Measurements from ENCODE around the gene IMPG1.
A peak's percentile ranks its signal among the peaks of the same experiment; 100 is the strongest.
"Not testable (repeated sequence)": the region's sequence is repeated elsewhere in the genome, so short reads cannot be mapped to it uniquely, and the experiment has no call there.

IMPG1 gene

DNA sequence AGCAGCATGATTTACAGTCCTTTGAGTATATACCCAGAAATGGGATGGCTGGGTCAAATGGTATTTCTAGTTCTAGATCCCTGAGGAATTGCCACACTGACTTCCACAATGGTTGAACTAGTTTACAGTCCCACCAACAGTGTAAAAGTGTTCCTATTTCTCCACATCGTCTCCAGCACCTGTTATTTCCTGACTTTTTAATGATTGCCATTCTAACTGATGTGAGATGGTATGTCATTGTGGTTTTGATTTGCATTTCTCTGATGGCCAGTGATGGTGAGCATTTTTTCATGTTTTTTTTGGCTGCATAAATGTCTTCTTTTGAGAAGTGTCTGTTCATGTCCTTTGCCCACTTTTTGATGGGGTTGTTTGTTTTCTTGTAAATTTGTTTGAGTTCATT is 172.2 kb downstream of the IMPG1 start:
- peaks cover 0 to 10% of the 10 kb centered on the region in 2 donors for H3K36me3 ChIP-seq (replicated peaks in 1 of 2; ENCODE audit: control insufficient read depth in 2 of 2, insufficient read depth in 2 of 2, low read length in 2 of 2)
- not testable (repeated sequence) for H2BK5ac ChIP-seq (ENCODE audit: low read length); H3K9me3 ChIP-seq (replicated peaks in 1 of 2; ENCODE audit: control insufficient read depth in 2 of 2, insufficient read depth in 1 of 2, low read depth in 1 of 2, low read length in 2 of 2); H3K4me2 ChIP-seq (ENCODE audit: insufficient read depth, low read length, poor library complexity, severe bottlenecking); H2AFZ ChIP-seq (ENCODE audit: low read length); H2BK12ac ChIP-seq (ENCODE audit: low read length); H3K27ac ChIP-seq (replicated peaks; ENCODE audit: low read length); H3K27me3 ChIP-seq (ENCODE audit: control insufficient read depth in 3 of 3, insufficient read depth in 3 of 3, low read depth in 1 of 3, low read length in 3 of 3); H2AK5ac ChIP-seq (ENCODE audit: low read depth, low read length); H3K4me3 ChIP-seq (ENCODE audit: low read length in 2 of 2); DNase-seq (ENCODE audit: low spot score); H4K8ac ChIP-seq (ENCODE audit: low read depth, low read length); H3K14ac ChIP-seq (ENCODE audit: low read length); H2BK120ac ChIP-seq (ENCODE audit: low read depth, low read length); H3K4me1 ChIP-seq (ENCODE audit: control insufficient read depth in 2 of 2, insufficient read depth in 1 of 2, low read depth in 1 of 2, low read length in 2 of 2); H3K79me1 ChIP-seq (ENCODE audit: low read depth, low read length); H3K23ac ChIP-seq (ENCODE audit: low read depth, low read length, poor library complexity); H3K18ac ChIP-seq (ENCODE audit: low read length); H3K4ac ChIP-seq (ENCODE audit: low read length); H2BK15ac ChIP-seq (ENCODE audit: low read length); H3K9ac ChIP-seq (ENCODE audit: low read depth, low read length, poor library complexity); H4K91ac ChIP-seq (ENCODE audit: low read depth, low read length, poor library complexity)
- no CpG with 5 or more reads among the region's 1 CpG for WGBS, 2 donors (ENCODE audit: extremely low coverage in 2 of 2, insufficient read length in 2 of 2, insufficient replicate concordance in 1 of 2)

DNA sequence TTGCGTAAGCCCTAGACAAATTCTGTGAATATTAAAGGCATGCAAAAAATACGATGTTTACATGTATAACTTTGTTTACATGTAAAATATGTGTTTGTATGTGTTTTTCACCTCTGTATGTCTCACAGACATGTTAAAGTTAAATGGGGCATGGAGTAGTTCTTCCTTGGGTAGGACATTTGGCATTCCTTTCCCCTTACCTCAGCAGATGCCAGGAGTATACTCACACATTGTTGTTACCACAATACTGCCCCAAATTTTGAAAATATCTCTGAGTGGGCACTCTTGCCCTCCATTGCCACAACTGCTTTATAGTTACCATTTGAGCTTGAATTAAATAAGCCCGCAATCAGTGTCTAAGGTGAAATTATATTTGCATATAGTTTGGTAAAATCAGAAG is 175.9 kb downstream of the IMPG1 start:
- no peak overlapping the region for H3K4me2 ChIP-seq (ENCODE audit: insufficient read depth, low read length, poor library complexity, severe bottlenecking)
- H2AFZ ChIP-seq (ENCODE audit: low read length) = no peak overlapping the region
- H3K27ac ChIP-seq (replicated peaks; ENCODE audit: low read length) = no peak overlapping the region
- no peak overlapping the region for H3K23ac ChIP-seq (ENCODE audit: low read depth, low read length, poor library complexity)
- no peak overlapping the region for H3K18ac ChIP-seq (ENCODE audit: low read length)
- H3K9ac ChIP-seq (ENCODE audit: low read depth, low read length, poor library complexity) = no peak overlapping the region
- H4K8ac ChIP-seq (ENCODE audit: low read depth, low read length) = no peak overlapping the region
- no peak overlapping the region for H3K4ac ChIP-seq (ENCODE audit: low read length)
- no peak overlapping the region for H4K91ac ChIP-seq (ENCODE audit: low read depth, low read length, poor library complexity)
- H3K36me3 ChIP-seq (replicated peaks in 1 of 2; ENCODE audit: control insufficient read depth in 2 of 2, insufficient read depth in 2 of 2, low read length in 2 of 2) = peaks cover 0 to 28% of the 10 kb centered on the region in 2 donors
- H3K4me1 ChIP-seq (ENCODE audit: control insufficient read depth in 2 of 2, insufficient read depth in 1 of 2, low read depth in 1 of 2, low read length in 2 of 2) = no peaks in the 10 kb centered on the region
- no peak overlapping the region for H3K14ac ChIP-seq (ENCODE audit: low read length)
- no peak overlapping the region for H2AK5ac ChIP-seq (ENCODE audit: low read depth, low read length)
- H3K9me3 ChIP-seq (replicated peaks in 1 of 2; ENCODE audit: control insufficient read depth in 2 of 2, insufficient read depth in 1 of 2, low read depth in 1 of 2, low read length in 2 of 2) = no peaks in the 10 kb centered on the region
- no peak for DNase-seq (ENCODE audit: low spot score)
- no CpG with 5 or more reads among the region's 3 CpGs for whole genome bisulfite sequencing, 2 donors (ENCODE audit: extremely low coverage in 2 of 2, insufficient read length in 2 of 2, insufficient replicate concordance in 1 of 2)
- H3K79me1 ChIP-seq (ENCODE audit: low read depth, low read length) = no peaks in the 10 kb centered on the region
- H2BK120ac ChIP-seq (ENCODE audit: low read depth, low read length) = no peak overlapping the region
- no peak overlapping the region for H2BK12ac ChIP-seq (ENCODE audit: low read length)
- H2BK15ac ChIP-seq (ENCODE audit: low read length) = no peak overlapping the region
- H2BK5ac ChIP-seq (ENCODE audit: low read length) = no peak overlapping the region
- no peaks in the 10 kb centered on the region for H3K27me3 ChIP-seq (ENCODE audit: control insufficient read depth in 3 of 3, insufficient read depth in 3 of 3, low read depth in 1 of 3, low read length in 3 of 3)
- no peak overlapping the region for H3K4me3 ChIP-seq (ENCODE audit: low read length in 2 of 2)

- no CpG with 5 or more reads among the region's 2 CpGs for WGBS, 2 donors (ENCODE audit: extremely low coverage in 2 of 2, insufficient read length in 2 of 2, insufficient replicate concordance in 1 of 2)
- peaks cover 0 to 39% of the 10 kb centered on the region in 2 donors for H3K36me3 ChIP-seq (replicated peaks in 1 of 2; ENCODE audit: control insufficient read depth in 2 of 2, insufficient read depth in 2 of 2, low read length in 2 of 2)
Measured at GRCh38 chr6:75893776-75894152, 178.7 kb downstream of the IMPG1 start.

GRCh38 chr6:75893058-75893775 is 179.2 kb downstream of the IMPG1 start:
- H3K79me1 ChIP-seq (ENCODE audit: low read depth, low read length) = no peaks in the 10 kb centered on the region
- H3K9me3 ChIP-seq (replicated peaks in 1 of 2; ENCODE audit: control insufficient read depth in 2 of 2, insufficient read depth in 1 of 2, low read depth in 1 of 2, low read length in 2 of 2) = no peaks in the 10 kb centered on the region
- no peaks in the 10 kb centered on the region for H3K4me1 ChIP-seq (ENCODE audit: control insufficient read depth in 2 of 2, insufficient read depth in 1 of 2, low read depth in 1 of 2, low read length in 2 of 2)
- DNase-seq (ENCODE audit: low spot score) = peak; percentile 66
- no peak overlapping the region for H2BK12ac ChIP-seq (ENCODE audit: low read length)
- no peak overlapping the region for H4K91ac ChIP-seq (ENCODE audit: low read depth, low read length, poor library complexity)
- no peak overlapping the region for H3K9ac ChIP-seq (ENCODE audit: low read depth, low read length, poor library complexity)
- H2BK120ac ChIP-seq (ENCODE audit: low read depth, low read length) = no peak overlapping the region
- H3K18ac ChIP-seq (ENCODE audit: low read length) = no peak overlapping the region
- no peak overlapping the region for H3K4me3 ChIP-seq (ENCODE audit: low read length in 2 of 2)
- H3K14ac ChIP-seq (ENCODE audit: low read length) = no peak overlapping the region
- H3K36me3 ChIP-seq (replicated peaks in 1 of 2; ENCODE audit: control insufficient read depth in 2 of 2, insufficient read depth in 2 of 2, low read length in 2 of 2) = peaks cover 0 to 39% of the 10 kb centered on the region in 2 donors
- H4K8ac ChIP-seq (ENCODE audit: low read depth, low read length) = no peak overlapping the region
- H2AK5ac ChIP-seq (ENCODE audit: low read depth, low read length) = no peak overlapping the region
- no peak overlapping the region for H2AFZ ChIP-seq (ENCODE audit: low read length)
- H2BK5ac ChIP-seq (ENCODE audit: low read length) = no peak overlapping the region
- no peak overlapping the region for H2BK15ac ChIP-seq (ENCODE audit: low read length)
- no peak overlapping the region for H3K27ac ChIP-seq (replicated peaks; ENCODE audit: low read length)
- no CpG with 5 or more reads among the region's 5 CpGs for WGBS, 2 donors (ENCODE audit: extremely low coverage in 2 of 2, insufficient read length in 2 of 2, insufficient replicate concordance in 1 of 2)
- H3K23ac ChIP-seq (ENCODE audit: low read depth, low read length, poor library complexity) = no peak overlapping the region
- no peak overlapping the region for H3K4ac ChIP-seq (ENCODE audit: low read length)
- H3K4me2 ChIP-seq (ENCODE audit: insufficient read depth, low read length, poor library complexity, severe bottlenecking) = no peak overlapping the region
- no peaks in the 10 kb centered on the region for H3K27me3 ChIP-seq (ENCODE audit: control insufficient read depth in 3 of 3, insufficient read depth in 3 of 3, low read depth in 1 of 3, low read length in 3 of 3)

More at GRCh38 chr6:75893776-75894152, 178.7 kb downstream of the IMPG1 start:
- H3K4me1 ChIP-seq (ENCODE audit: control insufficient read depth in 2 of 2, insufficient read depth in 1 of 2, low read depth in 1 of 2, low read length in 2 of 2) = no peaks in the 10 kb centered on the region
- H3K4me3 ChIP-seq (ENCODE audit: low read length in 2 of 2) = no peak overlapping the region
- H2BK12ac ChIP-seq (ENCODE audit: low read length) = no peak overlapping the region
- H3K4ac ChIP-seq (ENCODE audit: low read length) = no peak overlapping the region
- H2BK15ac ChIP-seq (ENCODE audit: low read length) = no peak overlapping the region
- no peak overlapping the region for H2AK5ac ChIP-seq (ENCODE audit: low read depth, low read length)
- no peak overlapping the region for H3K27ac ChIP-seq (replicated peaks; ENCODE audit: low read length)
- no peak overlapping the region for H2BK120ac ChIP-seq (ENCODE audit: low read depth, low read length)
- no peaks in the 10 kb centered on the region for H3K27me3 ChIP-seq (ENCODE audit: control insufficient read depth in 3 of 3, insufficient read depth in 3 of 3, low read depth in 1 of 3, low read length in 3 of 3)
- no peaks in the 10 kb centered on the region for H3K9me3 ChIP-seq (replicated peaks in 1 of 2; ENCODE audit: control insufficient read depth in 2 of 2, insufficient read depth in 1 of 2, low read depth in 1 of 2, low read length in 2 of 2)
- no peak for DNase-seq (ENCODE audit: low spot score)
- no peak overlapping the region for H3K14ac ChIP-seq (ENCODE audit: low read length)
- no peak overlapping the region for H2BK5ac ChIP-seq (ENCODE audit: low read length)
- H2AFZ ChIP-seq (ENCODE audit: low read length) = no peak overlapping the region
- H4K8ac ChIP-seq (ENCODE audit: low read depth, low read length) = no peak overlapping the region
- no peak overlapping the region for H3K9ac ChIP-seq (ENCODE audit: low read depth, low read length, poor library complexity)
- H3K23ac ChIP-seq (ENCODE audit: low read depth, low read length, poor library complexity) = no peak overlapping the region
- H3K79me1 ChIP-seq (ENCODE audit: low read depth, low read length) = no peaks in the 10 kb centered on the region
- no peak overlapping the region for H3K18ac ChIP-seq (ENCODE audit: low read length)
- no peak overlapping the region for H3K4me2 ChIP-seq (ENCODE audit: insufficient read depth, low read length, poor library complexity, severe bottlenecking)
- no peak overlapping the region for H4K91ac ChIP-seq (ENCODE audit: low read depth, low read length, poor library complexity)
